ENCODE results near the gene DENND2D.

The DENND2D gene

DNA sequence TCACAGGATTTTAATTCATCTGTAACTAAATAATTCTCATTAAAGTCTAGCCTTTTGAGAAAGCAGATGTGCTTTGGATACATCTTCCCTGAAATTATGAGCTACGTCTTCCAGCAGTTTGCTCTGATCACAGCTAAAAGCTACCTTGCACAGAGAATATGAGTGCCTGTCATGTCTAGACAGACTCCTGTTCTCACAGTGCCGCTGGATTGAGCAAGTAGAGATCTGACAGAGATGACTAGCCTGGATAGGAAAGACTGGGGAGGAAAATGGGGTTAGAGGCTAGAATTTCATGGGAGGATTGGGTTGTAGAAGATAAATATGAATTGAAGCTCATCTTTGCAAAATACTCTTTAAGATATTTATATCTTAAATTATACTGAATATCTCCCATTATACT, 36.3 kb downstream of the DENND2D start:
- DNase-seq = no peak

GRCh38 chr1:111163363-111163762, 37.1 kb downstream of the DENND2D start:
- no peak for DNase-seq

DNA sequence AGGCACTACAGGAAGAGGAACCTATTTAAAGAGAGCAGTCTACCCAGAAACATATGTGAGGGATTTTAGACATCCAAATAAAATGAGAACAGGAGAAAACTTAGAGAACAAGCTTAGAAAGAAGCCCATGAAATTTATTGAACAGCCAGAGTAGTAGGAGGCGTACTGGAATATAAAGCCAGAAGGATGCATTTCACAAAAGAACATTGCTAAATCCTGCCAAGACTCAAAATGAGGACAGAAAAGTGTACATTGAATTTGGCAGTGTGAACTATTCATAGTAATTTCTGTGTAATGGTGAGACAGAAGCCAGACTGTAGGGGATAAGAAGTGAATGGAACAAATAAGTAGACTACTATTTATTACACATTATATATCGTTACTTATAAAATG, 38.0 kb downstream of the DENND2D start:
- no peak for DNase-seq

DNA sequence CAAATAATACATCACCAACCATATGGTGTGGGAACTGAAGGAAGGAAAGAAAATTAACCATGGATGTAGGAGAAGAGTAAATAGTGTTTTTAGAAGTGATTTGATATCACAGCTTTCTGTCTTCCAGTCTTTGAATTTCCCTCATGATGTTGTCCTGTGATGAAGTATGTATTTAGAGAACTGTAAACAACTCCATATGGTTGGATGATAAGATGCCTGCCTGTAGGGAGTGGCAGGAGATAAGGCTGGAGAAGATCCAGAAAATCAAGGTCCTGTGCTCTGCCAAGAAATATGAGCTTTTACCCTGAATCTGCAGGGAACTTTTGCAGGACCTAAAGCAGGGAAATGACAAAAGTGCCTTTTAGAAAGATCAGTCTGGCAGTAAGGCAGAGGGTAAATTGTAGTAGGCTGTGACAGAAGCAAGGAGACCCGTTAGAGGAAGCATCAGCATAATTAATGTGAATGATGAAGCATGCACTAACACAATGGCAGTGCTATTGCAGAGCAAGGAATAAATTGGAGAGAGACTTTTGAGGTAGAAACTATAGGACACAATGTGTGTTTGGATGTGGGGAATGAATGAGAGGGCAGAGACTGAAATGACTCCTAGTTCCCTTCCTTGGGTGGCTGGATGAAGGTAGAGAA, 38.5 kb downstream of the DENND2D start:
- DNase-seq = no peak

DNA sequence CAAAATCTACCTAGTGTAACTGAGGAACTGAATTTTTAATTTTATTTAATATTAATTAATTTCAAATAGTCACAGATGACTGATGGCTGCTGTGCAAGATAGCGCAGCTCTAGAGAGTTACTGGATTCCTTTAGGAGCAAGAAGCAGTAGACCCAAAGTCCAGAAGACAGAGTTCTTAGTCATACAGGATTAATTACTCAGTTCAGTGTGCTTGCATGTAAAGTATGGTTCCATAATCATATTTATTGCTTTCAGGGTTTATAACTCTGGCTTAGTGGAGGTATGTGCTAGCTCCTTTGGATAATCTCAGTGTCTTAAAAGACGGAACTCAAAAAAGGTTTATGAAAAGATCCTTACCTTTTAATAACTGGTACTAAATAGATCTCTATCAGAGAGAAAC, 43.0 kb downstream of the DENND2D start:
- no peak for DNase-seq

- DNase-seq = no peak
These were observed 46.1 kb downstream of the DENND2D start for GRCh38 chr1:111154021-111154999.

GRCh38 chr1:111151838-111152237, 48.6 kb downstream of the DENND2D start:
- DNase-seq = no peak

GRCh38 chr1:111148376-111148881, 52.0 kb downstream of the DENND2D start:
- DNase-seq = no peak

GRCh38 chr1:111147948-111148347, 52.5 kb downstream of the DENND2D start:
- DNase-seq = no peak

DNA sequence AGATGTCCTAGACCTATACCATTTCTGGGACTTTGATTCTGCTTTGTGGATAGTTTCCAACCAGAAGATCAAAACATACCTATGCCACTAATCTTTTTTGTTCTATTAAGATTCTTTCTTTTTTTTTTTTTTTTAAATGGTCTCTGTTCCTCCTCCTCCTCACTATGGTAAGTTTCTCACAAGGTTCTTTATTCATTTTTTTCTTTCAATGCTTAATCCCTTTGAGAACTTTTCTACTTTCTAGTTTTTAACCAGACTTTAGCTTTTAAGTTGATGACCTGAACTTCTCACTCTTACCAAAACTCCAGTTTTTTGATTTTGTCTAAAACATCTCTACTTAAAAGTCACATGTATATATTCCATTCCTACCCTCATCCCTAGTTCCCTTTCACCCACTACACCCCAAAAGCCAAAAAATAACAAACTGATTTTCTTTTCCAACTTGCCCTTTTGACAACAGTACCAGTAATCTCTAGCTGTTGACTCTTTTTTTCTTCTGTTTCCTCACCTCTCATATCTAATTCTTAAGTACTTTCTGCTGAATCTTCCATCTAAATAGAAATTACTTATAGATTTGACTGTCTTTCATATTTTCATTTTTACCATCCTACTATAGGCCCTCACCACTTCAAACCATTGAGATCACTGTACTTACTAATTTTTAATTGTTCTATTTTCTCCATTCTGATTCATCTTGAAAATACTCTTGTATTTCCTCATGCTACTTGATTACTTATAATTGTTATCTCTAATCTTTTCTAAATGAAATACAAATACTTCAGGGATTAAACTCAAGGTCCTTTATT, 54.3 kb downstream of the DENND2D start:
- DNase-seq = no peak

GRCh38 chr1:111145542-111145941, 54.9 kb downstream of the DENND2D start:
- no peak for DNase-seq

DNA sequence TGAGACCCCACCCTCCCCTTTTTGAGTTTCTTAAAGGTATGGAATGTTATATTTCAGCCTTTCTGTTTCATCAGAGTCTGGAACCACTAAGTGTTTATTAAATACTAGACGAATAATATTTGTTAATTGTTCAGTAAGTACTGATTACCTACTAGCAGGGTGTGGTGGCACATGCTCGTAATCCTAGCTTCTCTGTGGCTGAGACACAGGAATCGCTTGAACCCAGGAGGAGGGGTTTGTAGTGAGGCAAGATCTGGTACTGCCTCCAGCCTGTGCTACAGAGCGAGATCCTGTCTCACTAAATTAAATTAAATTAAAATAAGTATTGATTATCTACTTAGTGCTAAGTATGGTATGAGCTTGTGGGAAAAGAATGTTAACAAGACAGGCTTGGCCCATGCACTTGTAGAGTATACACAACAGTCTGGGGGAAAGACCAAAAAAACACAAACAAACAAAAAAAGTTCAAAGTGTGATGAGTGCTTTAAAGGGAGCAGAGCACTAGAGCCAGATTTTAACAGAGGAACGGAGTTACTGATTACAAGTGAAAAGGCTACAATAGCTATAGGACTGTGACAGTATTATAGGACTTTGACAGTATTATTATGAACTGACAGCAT, 58.0 kb downstream of the DENND2D start:
- DNase-seq = no peak

DNA sequence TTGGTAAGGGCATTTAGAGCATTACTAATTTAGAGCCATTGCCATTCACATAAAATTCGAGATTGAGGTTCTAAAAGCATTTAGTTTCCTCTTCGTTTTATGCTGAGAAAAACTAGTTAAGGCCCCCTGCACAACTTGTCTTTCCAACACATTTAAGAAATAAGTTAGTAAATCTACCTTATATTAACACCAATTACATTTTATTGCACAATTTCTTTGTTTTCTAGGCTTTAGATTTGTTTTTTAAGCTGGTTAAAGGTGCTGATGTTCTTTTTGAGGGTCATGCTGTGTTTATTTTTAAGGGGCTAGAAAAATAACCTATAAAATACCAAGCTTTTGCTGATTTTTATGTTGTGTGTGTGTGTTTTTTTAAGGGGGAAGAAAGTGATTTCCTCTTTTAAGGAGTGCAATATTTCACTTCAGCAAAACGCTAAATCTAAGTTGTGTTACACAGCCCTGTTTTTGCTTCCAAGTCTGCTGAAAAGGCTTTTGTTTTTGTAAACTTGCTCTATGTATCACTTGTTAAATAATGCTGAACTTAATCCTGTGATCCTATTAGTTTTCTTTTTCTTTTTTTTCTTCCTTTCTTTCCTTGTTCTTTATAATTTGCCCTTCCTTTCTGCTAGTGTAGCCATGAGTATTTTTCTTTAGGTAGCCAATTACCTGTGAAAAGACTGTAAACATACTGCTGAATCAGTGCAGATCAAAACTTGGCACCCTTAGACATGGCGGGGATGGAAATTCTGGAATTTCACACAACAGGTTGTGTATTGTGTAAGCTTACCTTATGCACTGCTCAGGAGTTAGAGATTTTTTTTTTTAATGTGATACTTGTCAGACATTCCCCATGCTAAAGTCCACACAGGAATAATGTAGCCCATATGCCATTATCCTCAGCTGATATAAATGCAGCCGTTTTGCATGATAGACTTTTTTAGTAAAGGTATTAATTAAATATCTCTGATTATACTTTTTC, 58.9 kb downstream of the DENND2D start:
- no peak for DNase-seq

DNA sequence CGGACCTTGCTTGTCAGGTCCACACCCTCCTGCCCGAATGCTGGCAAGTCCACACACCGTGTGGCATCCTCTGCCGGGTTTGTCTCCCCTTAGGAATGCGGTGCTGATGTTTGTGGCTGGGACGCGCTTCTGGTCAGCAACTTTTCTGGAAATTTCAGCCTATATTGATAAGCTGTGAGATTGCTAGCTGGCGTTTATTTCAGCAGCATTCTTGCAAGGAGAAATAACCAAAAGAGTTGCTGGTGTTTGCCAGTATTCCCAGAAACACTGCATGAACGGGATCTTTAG, 59.8 kb downstream of the DENND2D start:
- no peak for DNase-seq

- peak; percentile 86 to 91 for DNase-seq
These were observed 60.3 kb downstream of the DENND2D start, which contains the start of the genes CEPT1 and DRAM2 for GRCh38 chr1:111139956-111140679. Gene CEPT1 (plus strand): TSS chr1:111140223. CDS start chr1:111147715, 7,492 bp downstream. Gene DRAM2 (minus strand): TSS chr1:111140093. CDS start chr1:111131554, 8,539 bp downstream.

GRCh38 chr1:111139324-111139955, 61.0 kb downstream of the DENND2D start:
- peak; percentile 52 to 68 for DNase-seq

Measured in NCI-H1930 (cell line).